KOPT-K1 (cell line): ENCODE measurements around the gene PCDHGC4.

ENCODE experiments used
- H3K27ac ChIP-seq: fragments of 200-600 bp; sonication (generic); 2 replicates; pipeline ENCODE4 v1.5.1; 2016; ENCODE audit warnings: antibody characterized with exemption, mild to moderate bottlenecking, low read depth, low read length; ENCODE audit not compliant: poor library complexity, severe bottlenecking
- H3K36me3 ChIP-seq: fragments of 200-600 bp; sonication (generic); 2 replicates; pipeline ENCODE4 v1.5.1; 2017; ENCODE audit warnings: antibody characterized with exemption, mild to moderate bottlenecking, low read length, moderate library complexity; ENCODE audit not compliant: insufficient read depth
- H3K9me3 ChIP-seq: fragments of 200-600 bp; sonication (generic); 2 replicates; pipeline ENCODE4 v1.5.1; 2017; ENCODE audit warnings: antibody characterized with exemption, low read length, mild to moderate bottlenecking; ENCODE audit not compliant: insufficient read depth, poor library complexity, severe bottlenecking

PCDHGC4 gene

DNA sequence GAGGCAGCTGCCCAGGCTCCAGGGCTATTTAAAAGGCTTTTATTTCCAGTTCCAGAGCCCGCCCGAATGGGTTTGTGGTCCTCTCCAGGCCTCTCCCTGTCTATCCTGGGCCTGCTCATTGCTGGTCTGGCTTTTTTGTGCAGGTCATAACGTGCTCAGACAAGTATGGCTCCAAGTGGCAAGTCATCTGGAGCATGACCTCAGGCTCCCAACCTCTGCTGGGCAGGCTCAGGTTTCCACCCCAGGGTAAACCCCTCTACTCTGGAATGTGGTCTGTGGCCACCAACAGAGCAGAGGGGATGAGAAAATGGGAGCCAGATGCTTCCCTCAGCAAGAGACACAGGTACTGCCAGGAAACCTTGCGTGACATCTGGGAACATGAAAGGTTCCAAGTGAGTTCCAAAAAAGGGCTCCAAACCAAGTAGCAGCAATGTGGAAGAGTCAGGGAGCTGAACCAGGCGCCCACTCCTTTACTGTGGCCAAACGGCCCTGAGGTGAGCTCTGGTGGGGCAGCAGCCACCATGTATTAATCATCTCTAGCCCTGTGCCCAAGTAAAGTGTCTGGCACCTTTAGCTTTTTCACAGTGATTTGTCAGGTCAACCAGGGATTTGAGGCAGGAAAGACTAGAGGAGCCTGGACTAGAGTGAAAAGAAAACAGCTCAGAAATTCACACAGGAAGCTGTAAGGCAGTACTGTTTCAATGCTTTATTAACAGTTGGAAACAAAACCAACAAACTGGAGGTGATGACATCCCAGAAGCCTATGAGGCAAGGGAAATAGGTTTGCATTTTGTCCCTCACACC lies 29.7 kb downstream of the PCDHGC4 start:
- Histone ChIP-seq H3K27ac (no peak overlapping the region), H3K36me3 (peaks cover 68% of the 10 kb centered on the region), H3K9me3 (no peaks in the 10 kb centered on the region)

DNA sequence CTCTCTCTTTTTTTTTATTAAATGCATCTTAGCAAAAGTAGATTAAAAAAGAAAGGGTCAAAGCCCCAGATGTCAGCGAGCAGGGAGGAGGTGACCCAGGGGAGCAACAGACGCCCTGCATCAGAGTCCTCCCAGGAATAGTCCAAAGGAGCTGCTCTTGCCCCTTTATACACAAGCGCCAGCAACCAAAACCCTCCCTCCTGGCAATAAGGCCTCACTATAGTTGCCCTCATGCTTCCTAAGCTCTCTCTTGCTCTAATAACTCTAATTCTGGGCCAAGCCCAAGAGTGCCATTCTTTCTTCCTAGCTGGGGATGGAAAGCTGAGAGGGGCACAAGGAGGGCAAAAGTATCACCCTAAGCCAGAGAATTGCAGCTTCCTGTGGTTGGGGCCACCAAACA lies 30.3 kb downstream of the PCDHGC4 start:
- H3K36me3 ChIP-seq, result peaks cover 74% of the 10 kb centered on the region
- no peak overlapping the region for H3K27ac ChIP-seq
- no peaks in the 10 kb centered on the region for H3K9me3 ChIP-seq

DNA sequence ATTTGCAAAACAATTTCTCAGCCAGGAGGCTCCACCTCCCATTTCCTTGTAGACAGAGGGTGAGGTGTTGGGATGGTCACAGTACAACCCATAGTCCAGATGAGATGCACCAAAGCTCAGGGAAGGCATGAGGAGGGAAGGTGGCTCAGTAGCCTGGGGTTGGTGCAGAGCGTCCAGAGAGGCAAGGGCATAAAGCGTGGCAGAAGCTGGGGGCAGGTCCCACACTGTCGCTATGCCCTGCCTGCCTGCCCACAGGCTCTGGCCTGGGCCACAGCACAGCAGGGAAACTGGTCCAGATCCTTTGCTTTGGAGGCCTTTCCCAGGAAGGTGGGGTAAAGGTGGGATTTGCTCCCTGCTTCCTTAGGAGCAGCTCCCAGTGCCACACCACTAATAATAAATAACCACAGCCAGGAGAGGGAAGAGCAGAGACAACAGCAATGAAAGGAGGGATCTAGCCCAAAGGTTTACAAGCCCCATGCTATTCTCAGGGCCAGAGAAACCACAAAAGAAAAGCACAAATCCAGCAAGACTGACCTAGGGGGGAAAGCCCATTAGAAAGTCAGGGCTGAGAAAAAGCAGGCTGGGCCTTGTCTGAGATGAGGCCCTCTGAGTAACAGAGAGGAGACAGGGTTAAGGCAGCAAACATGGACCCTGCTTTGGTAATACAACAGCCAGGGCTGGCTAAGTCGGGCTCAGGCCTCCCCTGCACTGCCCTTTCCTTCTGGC lies 31.3 kb downstream of the PCDHGC4 start:
- H3K9me3 ChIP-seq, result no peaks in the 10 kb centered on the region
- H3K36me3 ChIP-seq, result peaks cover 83% of the 10 kb centered on the region
- no peak overlapping the region for H3K27ac ChIP-seq

DNA sequence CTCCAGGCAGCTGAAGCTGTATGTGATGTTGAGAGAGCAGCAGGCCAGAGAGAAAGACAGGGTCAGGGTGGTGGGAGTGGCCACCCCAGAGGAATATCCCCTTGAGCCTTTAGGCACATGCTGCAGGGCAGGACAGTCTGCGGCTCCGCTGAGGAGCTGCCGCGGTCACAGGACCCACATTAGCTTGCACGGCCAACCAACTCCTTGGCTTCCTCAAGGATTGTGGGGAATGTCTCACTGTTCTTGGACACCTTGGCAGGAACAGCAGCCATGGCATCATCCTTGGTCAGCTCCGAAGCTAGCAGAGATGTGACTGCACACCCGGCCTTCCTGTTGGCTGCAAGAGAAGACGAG lies 31.8 kb downstream of the PCDHGC4 start:
- H3K9me3 ChIP-seq, result no peaks in the 10 kb centered on the region
- no peak overlapping the region for H3K27ac ChIP-seq
- H3K36me3 ChIP-seq, result peaks cover 89% of the 10 kb centered on the region

DNA sequence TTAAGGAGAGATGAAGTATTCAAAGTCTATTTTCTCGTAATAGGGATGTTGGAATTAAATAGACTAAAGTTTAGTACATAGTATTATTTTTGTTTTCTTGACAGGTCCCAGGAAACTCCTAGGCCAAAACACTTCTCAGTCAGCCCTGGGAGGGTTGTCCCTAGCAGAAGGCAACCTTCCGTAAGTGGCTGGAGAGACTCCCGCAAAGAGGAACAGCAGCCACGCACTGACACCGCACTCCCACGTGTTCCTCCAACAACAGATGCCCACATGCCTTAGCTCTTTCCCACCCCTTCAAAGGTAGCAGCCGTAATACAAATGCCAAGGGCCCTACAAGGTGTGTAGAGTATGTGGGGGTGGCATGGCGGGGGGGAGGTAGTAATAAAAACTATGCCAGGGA lies 32.5 kb downstream of the PCDHGC4 start:
- Histone ChIP-seq H3K27ac (no peak overlapping the region), H3K36me3 (peaks cover 95% of the 10 kb centered on the region), H3K9me3 (no peaks in the 10 kb centered on the region)

DNA sequence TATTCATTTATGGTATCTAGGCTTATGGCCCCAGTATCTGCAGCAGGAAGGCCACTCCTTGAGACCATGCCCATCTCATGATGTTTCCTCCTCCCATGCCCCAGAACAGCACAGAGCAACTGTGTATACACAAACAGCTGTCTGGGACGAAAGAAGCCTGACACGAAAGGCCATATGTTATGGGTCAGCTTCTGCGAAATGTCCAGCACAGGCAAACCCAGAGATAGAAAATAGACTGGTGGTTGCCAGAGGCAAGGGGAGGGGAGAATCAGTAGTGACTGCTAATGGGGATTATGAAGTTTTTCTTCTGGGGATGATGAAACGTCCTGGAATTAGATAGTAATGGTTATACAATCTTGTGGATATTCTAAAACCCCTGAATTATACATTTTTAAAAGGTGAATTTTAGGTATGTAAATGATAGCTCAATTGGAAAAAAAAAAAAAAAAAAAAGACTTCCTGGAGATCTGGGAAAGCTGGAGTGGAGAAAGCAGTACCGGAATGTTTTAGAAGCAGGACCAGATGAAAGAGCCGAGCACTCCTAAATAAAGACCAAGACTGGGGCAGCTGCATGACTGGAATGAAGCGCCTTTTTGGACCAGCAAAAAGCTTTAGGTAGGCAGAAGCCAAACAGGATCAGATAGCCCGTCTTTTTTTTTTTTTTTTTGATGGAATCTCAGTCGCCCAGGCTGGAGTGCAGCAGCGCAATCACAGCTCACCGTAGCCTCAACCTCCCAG lies 33.2 kb downstream of the PCDHGC4 start:
- no peak overlapping the region for H3K27ac ChIP-seq
- H3K9me3 ChIP-seq, result no peaks in the 10 kb centered on the region
- peaks cover 100% of the 10 kb centered on the region for H3K36me3 ChIP-seq

DNA sequence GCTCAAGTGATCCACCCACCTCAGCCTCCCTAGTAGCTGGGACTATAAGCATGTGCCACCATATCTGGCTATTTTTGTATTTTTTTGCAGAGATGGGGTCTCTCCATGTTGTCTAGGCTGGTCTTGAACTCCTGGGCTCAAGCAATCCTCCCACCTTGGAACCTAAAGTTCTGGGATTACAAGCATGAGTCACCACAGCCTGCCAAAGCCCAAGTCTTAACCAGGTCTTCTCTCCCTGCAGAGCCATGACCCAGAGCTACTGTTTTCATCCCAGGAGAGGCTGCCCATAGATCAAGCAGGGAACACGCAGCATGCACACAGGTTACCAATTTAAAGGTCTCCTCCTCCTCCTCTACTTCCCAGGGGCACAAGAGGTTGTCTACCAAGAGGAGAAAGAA lies 33.8 kb downstream of the PCDHGC4 start:
- Histone ChIP-seq H3K36me3 (peaks cover 100% of the 10 kb centered on the region), H3K9me3 (no peaks in the 10 kb centered on the region), H3K27ac (no peak overlapping the region)

DNA sequence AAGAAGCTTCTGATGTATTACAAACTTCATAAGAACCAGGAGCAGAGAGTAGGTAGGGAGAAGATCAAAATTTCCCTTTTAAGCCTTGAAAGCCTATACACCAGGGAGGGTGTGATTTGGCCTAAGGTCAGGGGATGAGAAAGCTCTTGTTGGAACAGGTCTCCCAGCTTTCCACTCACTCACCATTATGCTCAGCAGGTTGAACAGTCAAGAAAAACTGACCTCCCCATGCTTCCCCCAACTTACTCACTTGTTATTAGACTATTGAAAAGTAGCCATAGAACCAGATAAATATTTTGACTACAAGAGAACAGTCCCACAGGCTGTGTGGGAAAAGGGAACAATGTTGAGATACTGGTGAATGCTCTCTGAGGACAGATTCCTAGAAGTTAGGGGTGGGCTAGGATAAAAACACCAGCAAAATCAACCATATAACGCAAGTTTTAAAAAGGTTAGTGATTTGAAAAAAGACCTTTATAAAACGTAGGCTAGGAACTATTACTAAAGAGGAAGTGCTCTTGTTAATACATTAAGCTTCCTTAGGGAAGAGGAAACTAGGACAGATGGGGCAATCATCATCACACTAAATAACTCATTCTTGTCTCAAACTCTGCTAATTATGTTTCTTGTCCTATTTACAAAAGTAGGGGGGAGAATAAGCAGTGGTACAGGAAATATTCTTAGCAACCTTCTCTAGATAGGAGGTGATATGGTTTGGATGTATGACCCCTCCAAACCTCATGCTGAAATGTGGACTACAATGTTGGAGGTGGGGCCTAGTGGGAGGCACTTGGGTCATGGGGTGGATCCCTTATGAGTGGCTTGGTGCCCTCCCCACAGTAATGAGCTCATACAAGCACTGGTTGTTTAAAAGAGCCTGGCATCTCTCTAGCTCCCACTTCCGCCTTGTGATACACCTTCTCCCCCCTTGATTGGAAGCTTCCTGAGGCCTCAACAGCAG lies 35.1 kb downstream of the PCDHGC4 start:
- Histone ChIP-seq H3K36me3 (peaks cover 100% of the 10 kb centered on the region), H3K9me3 (no peaks in the 10 kb centered on the region), H3K27ac (no peak overlapping the region)

DNA sequence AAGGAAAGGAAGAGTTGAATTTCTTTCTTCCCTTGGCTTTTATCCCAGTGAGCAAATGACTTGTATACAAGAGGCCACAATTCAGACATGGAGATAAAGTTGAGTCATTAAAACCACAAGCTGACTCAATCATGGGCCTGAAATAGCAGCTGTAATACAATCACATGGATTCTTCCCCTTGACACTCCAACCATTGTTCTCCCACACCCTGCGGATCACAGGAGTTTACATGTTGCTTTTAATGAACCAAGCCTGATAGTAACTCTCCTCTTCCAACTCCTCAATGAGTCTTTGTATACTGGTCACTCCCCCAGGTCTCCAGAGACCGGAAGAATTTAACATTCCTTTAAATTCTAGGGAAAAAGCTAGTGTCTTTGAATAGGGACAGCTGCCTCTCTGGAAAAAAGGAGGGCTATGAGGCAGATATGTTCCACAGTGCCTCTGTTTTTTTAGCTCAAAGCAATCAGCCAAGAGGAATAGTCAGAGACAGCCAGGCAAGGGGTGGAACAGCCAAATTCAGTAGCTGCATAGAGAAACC lies 36.5 kb downstream of the PCDHGC4 start:
- Histone ChIP-seq H3K27ac (no peak overlapping the region), H3K36me3 (peaks cover 100% of the 10 kb centered on the region), H3K9me3 (no peaks in the 10 kb centered on the region)

DNA sequence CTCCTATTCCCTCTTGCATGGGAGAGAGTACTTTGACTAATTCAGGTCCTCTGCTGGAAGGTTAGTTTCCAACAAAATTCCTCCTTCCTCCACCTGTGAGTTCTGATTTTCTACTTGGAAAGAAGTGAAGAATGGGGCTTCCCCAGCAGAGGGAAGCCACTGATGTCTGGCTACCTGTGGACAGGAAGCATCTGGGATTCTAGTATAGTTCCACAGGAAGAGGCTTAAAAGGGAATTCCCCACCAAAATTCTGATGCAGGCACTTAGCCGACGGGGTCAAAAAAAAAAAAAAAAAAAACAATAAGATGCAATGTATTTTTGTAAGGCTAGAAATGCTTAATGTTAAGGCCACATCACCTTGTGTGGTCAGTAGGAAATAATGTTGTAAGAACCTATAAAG lies 37.5 kb downstream of the PCDHGC4 start:
- Histone ChIP-seq H3K36me3 (peaks cover 100% of the 10 kb centered on the region), H3K27ac (no peak overlapping the region), H3K9me3 (no peaks in the 10 kb centered on the region)

DNA sequence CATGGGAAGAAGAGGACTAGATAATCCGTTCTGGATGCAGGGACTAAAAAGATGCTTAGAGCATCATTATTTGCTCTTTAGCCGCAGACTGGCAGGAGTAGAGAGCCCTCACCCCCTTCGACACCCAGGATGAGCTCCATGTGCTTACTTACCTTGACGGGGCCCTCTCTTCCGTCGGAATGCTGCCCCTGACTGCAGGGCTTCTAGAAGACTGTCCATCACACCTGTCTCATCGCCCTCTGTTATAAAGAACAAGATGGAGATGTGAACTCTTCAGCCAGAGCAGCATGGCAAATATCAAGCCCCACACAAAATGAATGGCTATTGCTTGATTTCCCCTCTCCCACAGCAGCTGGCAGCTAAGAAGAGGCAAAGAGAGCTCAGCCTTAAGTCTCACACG lies 39.2 kb downstream of the PCDHGC4 start:
- Histone ChIP-seq H3K27ac (no peak overlapping the region), H3K9me3 (no peaks in the 10 kb centered on the region), H3K36me3 (peaks cover 100% of the 10 kb centered on the region)

DNA sequence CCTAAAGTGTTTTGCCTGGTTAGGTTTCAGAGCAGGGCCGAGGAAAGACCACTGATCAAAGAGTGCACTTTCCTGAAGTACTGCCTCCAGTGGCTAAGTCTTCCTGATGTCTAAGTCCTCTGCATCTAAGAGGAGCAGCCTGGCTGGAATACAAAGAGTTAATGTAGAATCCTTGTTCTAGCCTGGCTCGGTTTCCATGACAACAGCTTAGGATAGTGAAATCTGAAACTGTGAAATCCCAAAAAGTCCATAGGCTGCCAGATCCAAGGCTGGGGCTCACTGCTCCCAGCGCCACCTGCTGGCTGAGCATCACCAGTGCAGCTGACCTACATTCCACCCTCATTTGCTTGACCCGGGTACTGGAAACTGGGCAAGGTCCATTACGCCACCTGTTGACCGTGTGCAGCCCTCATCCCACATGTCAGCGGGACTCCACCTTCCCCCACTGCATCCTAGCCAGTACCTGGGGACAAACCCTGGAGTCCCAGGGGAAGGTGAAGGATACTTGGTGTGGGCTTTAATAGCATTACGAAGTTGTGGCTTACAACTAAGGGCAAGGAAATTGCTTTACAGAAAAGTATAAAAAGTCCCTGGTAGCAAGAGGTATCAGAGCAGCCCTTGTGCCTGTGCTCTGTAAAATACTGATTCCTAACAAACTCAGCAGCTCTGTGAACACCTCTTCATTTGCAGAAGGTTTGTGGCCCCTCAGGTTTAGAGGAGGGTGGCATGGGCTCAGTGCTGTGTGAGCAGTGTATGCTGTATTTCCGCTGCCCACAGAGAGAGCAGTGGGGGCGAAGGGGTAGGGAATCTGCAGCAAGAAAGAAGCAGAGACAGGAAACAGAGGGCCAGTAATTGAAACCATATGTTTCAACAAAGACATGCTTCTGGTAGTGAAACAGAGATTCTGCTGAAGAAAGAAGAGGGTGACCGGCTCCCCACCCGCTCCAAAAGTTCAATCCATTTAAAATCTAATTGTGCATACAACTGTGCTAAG lies 40.1 kb downstream of the PCDHGC4 start:
- Histone ChIP-seq H3K27ac (no peak overlapping the region), H3K36me3 (peaks cover 100% of the 10 kb centered on the region), H3K9me3 (no peaks in the 10 kb centered on the region)

DNA sequence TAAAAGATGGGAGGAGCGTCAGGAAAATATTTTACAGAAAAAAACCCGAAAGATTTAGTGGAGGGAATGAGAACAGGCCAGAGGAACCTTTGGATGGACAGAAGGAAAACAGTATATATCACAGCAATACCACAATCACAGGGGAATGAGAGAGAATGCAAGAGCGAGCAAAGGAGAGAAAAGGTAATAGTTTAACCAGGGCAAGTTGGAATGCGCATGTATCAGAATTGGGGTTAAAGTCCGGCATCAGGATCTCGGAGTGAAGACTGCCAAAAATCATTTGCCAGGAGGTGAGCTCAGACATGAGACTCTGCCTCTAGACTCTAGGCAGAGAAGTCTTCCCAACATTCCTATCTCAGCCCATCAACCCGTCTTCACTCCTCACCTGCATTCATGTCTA lies 40.8 kb downstream of the PCDHGC4 start:
- H3K9me3 ChIP-seq, result no peaks in the 10 kb centered on the region
- peaks cover 100% of the 10 kb centered on the region for H3K36me3 ChIP-seq
- no peak overlapping the region for H3K27ac ChIP-seq
